Astrocyte (in vitro differentiated cells and primary cell): Measurements from ENCODE around the gene LRGUK. TPM values are rescaled to one million over a fixed set of nuclear protein-coding genes. Genes with fewer than 3 reads are reported as not detected.

Experiments used
- DNase-seq: peaks from one replicate; pipeline ENCODE4 v3.0.0-alpha.2; 2010; ENCODE audit warnings: low read depth
- FAIRE-seq: peaks from 2 replicates; lab custom pipeline; 2011; peaks lifted over from hg19 to GRCh38; lab: Jason Lieb, UNC
- H2AFZ ChIP-seq: 2 replicates; pipeline ENCODE4 v1.6.0; 2012; ENCODE audit warnings: low read depth, low read length, inconsistent platforms
- H3K27ac ChIP-seq: 2 replicates; pipeline ENCODE4 v1.5.1; 2011; ENCODE audit warnings: low read depth, low read length, inconsistent platforms
- H3K27me3 ChIP-seq: 2 replicates; pipeline ENCODE4 v1.6.0; 2011; ENCODE audit warnings: low read length, inconsistent platforms; ENCODE audit not compliant: insufficient read depth
- H3K36me3 ChIP-seq: 2 replicates; pipeline ENCODE4 v1.5.1; 2011; ENCODE audit warnings: low read length, inconsistent platforms; ENCODE audit not compliant: insufficient read depth
- H3K4me1 ChIP-seq: 2 replicates; pipeline ENCODE4 v1.5.1; 2011; ENCODE audit warnings: low read length, inconsistent platforms; ENCODE audit not compliant: insufficient read depth
- H3K4me2 ChIP-seq: 2 replicates; pipeline ENCODE4 v1.6.0; 2012; ENCODE audit warnings: low read length, inconsistent platforms
- H3K4me3 ChIP-seq: 2 replicates; pipeline ENCODE4 v1.5.1; 2011; ENCODE audit warnings: low read depth, mild to moderate bottlenecking, low read length, inconsistent platforms; ENCODE audit not compliant: insufficient read depth
- H3K79me2 ChIP-seq: 2 replicates; pipeline ENCODE4 v1.6.0; 2012; ENCODE audit warnings: mild to moderate bottlenecking, low read length, inconsistent platforms; ENCODE audit not compliant: insufficient read depth
- H3K9ac ChIP-seq: 2 replicates; pipeline ENCODE4 v1.6.0; 2012; ENCODE audit warnings: mild to moderate bottlenecking, low read length, inconsistent platforms
- H3K9me3 ChIP-seq: 2 replicates; pipeline ENCODE4 v1.5.1; 2012; ENCODE audit warnings: low read depth, mild to moderate bottlenecking, low read length, inconsistent platforms; ENCODE audit not compliant: insufficient read depth
- H4K20me1 ChIP-seq: 2 replicates; pipeline ENCODE4 v1.6.0; 2012; ENCODE audit warnings: low read length, inconsistent platforms; ENCODE audit not compliant: insufficient read depth
- H3K27ac Mint-ChIP-seq: one replicate; pipeline ENCODE4 v1.8.0; 2021; ENCODE audit warnings: mild to moderate bottlenecking, mixed read lengths; ENCODE audit not compliant: unreplicated experiment
- H3K27me3 Mint-ChIP-seq: one replicate; pipeline ENCODE4 v1.8.0; 2021; ENCODE audit warnings: low read depth, mixed read lengths; ENCODE audit not compliant: unreplicated experiment
- H3K36me3 Mint-ChIP-seq: one replicate; pipeline ENCODE4 v1.8.0; 2021; ENCODE audit warnings: low read depth, mixed read lengths; ENCODE audit not compliant: unreplicated experiment
- H3K4me1 Mint-ChIP-seq: one replicate; pipeline ENCODE4 v1.8.0; 2021; ENCODE audit warnings: low read depth, mixed read lengths; ENCODE audit not compliant: unreplicated experiment
- H3K4me3 Mint-ChIP-seq: one replicate; pipeline ENCODE4 v1.8.0; 2021; ENCODE audit warnings: mild to moderate bottlenecking, moderate library complexity, mixed read lengths; ENCODE audit not compliant: unreplicated experiment
- H3K9me3 Mint-ChIP-seq: one replicate; pipeline ENCODE4 v1.8.0; 2021; ENCODE audit warnings: mild to moderate bottlenecking, mixed read lengths; ENCODE audit not compliant: unreplicated experiment
- CTCF ChIP-seq: IDR thresholded peaks from 2 replicates; pipeline ENCODE4 v1.5.1; 2011; ENCODE audit warnings: low read depth, mild to moderate bottlenecking, inconsistent platforms, low read length, moderate library complexity; ENCODE audit not compliant: insufficient read depth
- EZH2 ChIP-seq: IDR thresholded peaks from 2 replicates; pipeline ENCODE4 v1.6.1; 2012; ENCODE audit warnings: mild to moderate bottlenecking, low read length, inconsistent platforms; ENCODE audit not compliant: insufficient read depth
- total RNA-seq: library from RNA; stranded (reverse); gene quantifications from 2 replicates; pipeline ENCODE4 v1.2.1, GENCODE V29; 2021

The LRGUK gene
- total RNA-seq, 1 donor from 2014 or later: 0.64 TPM

GRCh38 chr7:134176037-134176350, 48.9 kb downstream of the LRGUK start:
- Mint-ChIP-seq H3K9me3 (no peaks in the 10 kb centered on the region), H3K36me3 (no peaks in the 10 kb centered on the region), H3K4me1 (peaks cover 14% of the 10 kb centered on the region), H3K27me3 (no peaks in the 10 kb centered on the region), H3K27ac (no peak overlapping the region), H3K4me3 (no peak overlapping the region)
- Histone ChIP-seq H3K9me3 (no peaks in the 10 kb centered on the region), H2AFZ (no peak overlapping the region), H3K9ac (no peak overlapping the region), H3K27me3 (no peaks in the 10 kb centered on the region), H3K79me2 (no peaks in the 10 kb centered on the region), H3K4me3 (no peak overlapping the region), H3K4me2 (no peak overlapping the region), H4K20me1 (no peaks in the 10 kb centered on the region), H3K27ac (no peak overlapping the region), H3K36me3 (no peaks in the 10 kb centered on the region), H3K4me1 (no peaks in the 10 kb centered on the region)
- FAIRE-seq (no peak), DNase-seq (no peak)
- TF ChIP-seq CTCF (no peak), EZH2 (no peak)

- Histone ChIP-seq H3K79me2 (no peaks in the 10 kb centered on the region), H3K9ac (no peak overlapping the region), H2AFZ (no peak overlapping the region), H3K9me3 (no peaks in the 10 kb centered on the region), H3K27ac (no peak overlapping the region), H3K4me3 (no peak overlapping the region), H4K20me1 (no peaks in the 10 kb centered on the region), H3K4me1 (no peaks in the 10 kb centered on the region), H3K36me3 (no peaks in the 10 kb centered on the region), H3K27me3 (no peaks in the 10 kb centered on the region), H3K4me2 (no peak overlapping the region)
- H3K27me3 Mint-ChIP-seq: no peaks in the 10 kb centered on the region
- H3K36me3 Mint-ChIP-seq: no peaks in the 10 kb centered on the region
- no peaks in the 10 kb centered on the region for H3K9me3 Mint-ChIP-seq
- H3K27ac Mint-ChIP-seq: no peak overlapping the region
- no peak for DNase-seq
- no peak for FAIRE-seq
- peaks cover 13% of the 10 kb centered on the region for H3K4me1 Mint-ChIP-seq
- H3K4me3 Mint-ChIP-seq: no peak overlapping the region
- no peak for TF ChIP-seq CTCF
These were observed 52.2 kb downstream of the LRGUK start for GRCh38 chr7:134179036-134180011.

- no peaks in the 10 kb centered on the region for H3K4me1 ChIP-seq
- H3K27me3 Mint-ChIP-seq: no peaks in the 10 kb centered on the region
- no peak overlapping the region for H3K4me2 ChIP-seq
- H3K27ac ChIP-seq: no peak overlapping the region
- FAIRE-seq: no peak
- no peak overlapping the region for H3K4me3 Mint-ChIP-seq
- H2AFZ ChIP-seq: no peak overlapping the region
- H3K27ac Mint-ChIP-seq: no peak overlapping the region
- TF ChIP-seq EZH2: no peak
- no peak for TF ChIP-seq CTCF
- no peak overlapping the region for H3K4me3 ChIP-seq
- H3K27me3 ChIP-seq: no peaks in the 10 kb centered on the region
- no peaks in the 10 kb centered on the region for H3K36me3 Mint-ChIP-seq
- H3K4me1 Mint-ChIP-seq: peaks cover 5% of the 10 kb centered on the region
- no peaks in the 10 kb centered on the region for H3K36me3 ChIP-seq
- H4K20me1 ChIP-seq: no peaks in the 10 kb centered on the region
- H3K79me2 ChIP-seq: no peaks in the 10 kb centered on the region
- H3K9me3 ChIP-seq: no peaks in the 10 kb centered on the region
- no peak for DNase-seq
- no peak overlapping the region for H3K9ac ChIP-seq
- no peaks in the 10 kb centered on the region for H3K9me3 Mint-ChIP-seq
These were observed 53.2 kb downstream of the LRGUK start for GRCh38 chr7:134180376-134180775.
